ENCODE measurements around the gene DGKD.

The DGKD gene

GRCh38 chr2:233399306-233400225, 45.3 kb downstream of the DGKD start:
- H3K36me3 ChIP-seq (replicated peaks; ENCODE audit: insufficient read depth, low read length): no peaks in the 10 kb centered on the region

GRCh38 chr2:233400341-233400740, 46.0 kb downstream of the DGKD start:
- no peak overlapping the region for H3K4me3 ChIP-seq (ENCODE audit: low read length)
- no peak overlapping the region for H3K27ac ChIP-seq (ENCODE audit: low read length)
- H4K20me1 ChIP-seq (ENCODE audit: insufficient read depth, low read length): no peaks in the 10 kb centered on the region
- no peaks in the 10 kb centered on the region for H3K9me3 ChIP-seq (replicated peaks; ENCODE audit: insufficient read depth, low read length)
- no peaks in the 10 kb centered on the region for H3F3A ChIP-seq (ENCODE audit: insufficient read depth, low read length)
- no peak for DNase-seq
- H3K27me3 ChIP-seq (replicated peaks; ENCODE audit: insufficient read depth, low read length): no peaks in the 10 kb centered on the region
- no peak overlapping the region for H2AFZ ChIP-seq (ENCODE audit: low read length)
- H3K9ac ChIP-seq (ENCODE audit: low read length): no peak overlapping the region
- no peaks in the 10 kb centered on the region for H3K9me2 ChIP-seq (replicated peaks; ENCODE audit: insufficient read depth, low read length)
- no peaks in the 10 kb centered on the region for H3K79me2 ChIP-seq (ENCODE audit: low read length)
- H3K36me3 ChIP-seq (replicated peaks; ENCODE audit: insufficient read depth, low read length): no peaks in the 10 kb centered on the region
- no peak overlapping the region for H3K4me2 ChIP-seq (ENCODE audit: low read depth, low read length)
- H3K4me1 ChIP-seq (ENCODE audit: low read length): no peaks in the 10 kb centered on the region
- no peak for TF ChIP-seq EZH2phosphoT487 (IDR thresholded peaks at IDR 0.05; ENCODE audit: low read length)
- no peak for TF ChIP-seq EZH2 (optimal IDR thresholded peaks at IDR 0.05; ENCODE audit: low read depth, low read length)
- no peak for TF ChIP-seq CTCF (IDR thresholded peaks at IDR 0.05; ENCODE audit: low read length)

More at GRCh38 chr2:233399306-233400225, 45.3 kb downstream of the DGKD start:
- no peak overlapping the region for H3K27ac ChIP-seq (ENCODE audit: low read length)
- no peaks in the 10 kb centered on the region for H3K27me3 ChIP-seq (replicated peaks; ENCODE audit: insufficient read depth, low read length)
- H3K9ac ChIP-seq (ENCODE audit: low read length): no peak overlapping the region
- DNase-seq: no peak
- H2AFZ ChIP-seq (ENCODE audit: low read length): no peak overlapping the region
- no peak overlapping the region for H3K4me3 ChIP-seq (ENCODE audit: low read length)
- H4K20me1 ChIP-seq (ENCODE audit: insufficient read depth, low read length): no peaks in the 10 kb centered on the region
- TF ChIP-seq CTCF (IDR thresholded peaks at IDR 0.05; ENCODE audit: low read length) (no peak), EZH2 (optimal IDR thresholded peaks at IDR 0.05; ENCODE audit: low read depth, low read length) (no peak), EZH2phosphoT487 (IDR thresholded peaks at IDR 0.05; ENCODE audit: low read length) (no peak)
- no peaks in the 10 kb centered on the region for H3K4me1 ChIP-seq (ENCODE audit: low read length)
- H3K4me2 ChIP-seq (ENCODE audit: low read depth, low read length): no peak overlapping the region
- H3K79me2 ChIP-seq (ENCODE audit: low read length): no peaks in the 10 kb centered on the region
- no peaks in the 10 kb centered on the region for H3K9me2 ChIP-seq (replicated peaks; ENCODE audit: insufficient read depth, low read length)
- H3F3A ChIP-seq (ENCODE audit: insufficient read depth, low read length): no peaks in the 10 kb centered on the region
- H3K9me3 ChIP-seq (replicated peaks; ENCODE audit: insufficient read depth, low read length): no peaks in the 10 kb centered on the region

GRCh38 chr2:233400961-233401360, 46.7 kb downstream of the DGKD start:
- H3K9ac ChIP-seq (ENCODE audit: low read length): no peak overlapping the region
- no peak overlapping the region for H2AFZ ChIP-seq (ENCODE audit: low read length)
- H3K9me3 ChIP-seq (replicated peaks; ENCODE audit: insufficient read depth, low read length): no peaks in the 10 kb centered on the region
- TF ChIP-seq EZH2phosphoT487 (IDR thresholded peaks at IDR 0.05; ENCODE audit: low read length) (no peak), EZH2 (optimal IDR thresholded peaks at IDR 0.05; ENCODE audit: low read depth, low read length) (no peak), CTCF (IDR thresholded peaks at IDR 0.05; ENCODE audit: low read length) (no peak)
- no peaks in the 10 kb centered on the region for H3K79me2 ChIP-seq (ENCODE audit: low read length)
- DNase-seq: no peak
- H3K36me3 ChIP-seq (replicated peaks; ENCODE audit: insufficient read depth, low read length): no peaks in the 10 kb centered on the region
- no peaks in the 10 kb centered on the region for H3K27me3 ChIP-seq (replicated peaks; ENCODE audit: insufficient read depth, low read length)
- H4K20me1 ChIP-seq (ENCODE audit: insufficient read depth, low read length): no peaks in the 10 kb centered on the region
- no peak overlapping the region for H3K4me3 ChIP-seq (ENCODE audit: low read length)
- no peaks in the 10 kb centered on the region for H3K9me2 ChIP-seq (replicated peaks; ENCODE audit: insufficient read depth, low read length)
- H3F3A ChIP-seq (ENCODE audit: insufficient read depth, low read length): no peaks in the 10 kb centered on the region
- H3K4me2 ChIP-seq (ENCODE audit: low read depth, low read length): no peak overlapping the region
- no peak overlapping the region for H3K27ac ChIP-seq (ENCODE audit: low read length)
- no peaks in the 10 kb centered on the region for H3K4me1 ChIP-seq (ENCODE audit: low read length)

Data from MM.1S (cell line).